Calu3 (cell line): ENCODE results near the gene MGST2. TPM values are rescaled to one million over a fixed set of nuclear protein-coding genes. Genes with fewer than 3 reads are reported as not detected.
A peak's percentile ranks its signal among the peaks of the same experiment; 100 is the strongest.

ENCODE experiments used
- BruUV-seq: library from RNA; stranded (reverse); fragments of 400-500 nt; replicated peaks from 2 replicates; lab custom pipeline; 2021; lab: Mats Ljungman, UMichigan
- CTCF ChIA-PET: fragments of 300-600 bp; sonication (Branson Sonifier 250); formaldehyde crosslinking; loops from one replicate; lab custom pipeline; 2022; ENCODE audit warnings: antibody characterized with exemption; lab: Charles Lee
- DNase-seq: peaks from one replicate; pipeline ENCODE4 v3.0.0; 2022
- H3K27ac Mint-ChIP-seq: one replicate; pipeline ENCODE4 v1.8.0; 2022; ENCODE audit warnings: mixed read lengths; ENCODE audit not compliant: unreplicated experiment
- H3K27me3 Mint-ChIP-seq: one replicate; pipeline ENCODE4 v1.8.0; 2022; ENCODE audit warnings: mixed read lengths; ENCODE audit not compliant: unreplicated experiment
- H3K36me3 Mint-ChIP-seq: one replicate; pipeline ENCODE4 v1.8.0; 2022; ENCODE audit warnings: mild to moderate bottlenecking, moderate library complexity, mixed read lengths; ENCODE audit not compliant: insufficient read depth, unreplicated experiment
- H3K4me1 Mint-ChIP-seq: one replicate; pipeline ENCODE4 v1.8.0; 2022; ENCODE audit warnings: mild to moderate bottlenecking, low read depth, mixed read lengths; ENCODE audit not compliant: unreplicated experiment
- H3K4me3 Mint-ChIP-seq: one replicate; pipeline ENCODE4 v1.8.0; 2022; ENCODE audit warnings: mild to moderate bottlenecking, low read depth, moderate library complexity, mixed read lengths; ENCODE audit not compliant: unreplicated experiment
- H3K9me3 Mint-ChIP-seq: one replicate; pipeline ENCODE4 v1.8.0; 2022; ENCODE audit warnings: low read depth, mixed read lengths; ENCODE audit not compliant: unreplicated experiment
- CTCF ChIP-seq: fragments of 200-600 bp; IDR thresholded peaks from one replicate; pipeline ENCODE4 v1.8.0; 2022; ENCODE audit warnings: antibody characterized with exemption; ENCODE audit not compliant: unreplicated experiment
- intact Hi-C: fragments of 100-400 bp; cut with micrococcal nuclease; formaldehyde crosslinking; loops from one replicate; pipeline ENCODE4 v1.10.0; 2022; ENCODE audit not compliant: unreplicated experiment
- total RNA-seq: library from RNA; stranded (reverse); gene quantifications from 2 replicates; pipeline ENCODE4 v1.2.3, GENCODE V29; 2022

Gene MGST2
- total RNA-seq, 1 experiment from 2014 or later, result 31.9 TPM

GRCh38 chr4:139734201-139734874, 68.7 kb downstream of the MGST2 start:
- no TSS peak for BruUV-seq
- no peaks in the 10 kb centered on the region for H3K9me3 Mint-ChIP-seq
- H3K27ac Mint-ChIP-seq, result no peak overlapping the region
- no peaks in the 10 kb centered on the region for H3K4me1 Mint-ChIP-seq
- H3K4me3 Mint-ChIP-seq, result peak overlapping the region; percentile 59
- H3K36me3 Mint-ChIP-seq, result no peaks in the 10 kb centered on the region
- CTCF ChIA-PET, result interaction anchor here (0.6 to 1.0 kb wide), 3 partner anchors 97 to 592 kb away, joined by 3 to 5 read pairs (median 3); no protein-coding TSS in a partner anchor
- no peak for TF ChIP-seq CTCF
- H3K27me3 Mint-ChIP-seq, result no peaks in the 10 kb centered on the region
- intact Hi-C loops, result loop anchor here (5.0 to 10.0 kb wide), 3 partner anchors 278 to 590 kb away; no protein-coding TSS in a partner anchor
- DNase-seq, result no peak

GRCh38 chr4:139734875-139735380, 69.3 kb downstream of the MGST2 start:
- intact Hi-C loops, result loop anchor here (5.0 to 10.0 kb wide), 3 partner anchors 277 to 590 kb away; no protein-coding TSS in a partner anchor
- Mint-ChIP-seq H3K4me1 (no peaks in the 10 kb centered on the region), H3K27me3 (no peaks in the 10 kb centered on the region), H3K27ac (no peak overlapping the region), H3K9me3 (no peaks in the 10 kb centered on the region), H3K36me3 (no peaks in the 10 kb centered on the region), H3K4me3 (peak overlapping the region; percentile 59)
- no TSS peak for BruUV-seq
- CTCF ChIA-PET, result interaction anchor here (0.6 to 1.0 kb wide), 2 partner anchors 270 to 592 kb away, joined by 3 to 5 read pairs; no protein-coding TSS in a partner anchor
- peak; percentile 61 for DNase-seq
- TF ChIP-seq CTCF, result peak; percentile 62

- H3K4me1 Mint-ChIP-seq, result peaks cover 6% of the 10 kb centered on the region
Observed at GRCh38 chr4:139735381-139736273, 70.0 kb downstream of the MGST2 start.

More at GRCh38 chr4:139735381-139736273, 70.0 kb downstream of the MGST2 start:
- Mint-ChIP-seq H3K4me3 (peak overlapping the region; percentile 59), H3K36me3 (no peaks in the 10 kb centered on the region), H3K27me3 (no peaks in the 10 kb centered on the region), H3K9me3 (no peaks in the 10 kb centered on the region), H3K27ac (no peak overlapping the region)
- TF ChIP-seq CTCF, result no peak
- BruUV-seq, result no TSS peak
- intact Hi-C loops, result loop anchor here (10.0 kb wide), 2 partner anchors 519 to 589 kb away; no protein-coding TSS in a partner anchor
- CTCF ChIA-PET, result interaction anchor here (0.6 kb wide), 1 partner anchor 323 kb away, joined by 3 read pairs; no protein-coding TSS in a partner anchor
- DNase-seq, result no peak
